AG04449 (cell line): ENCODE results near the gene DLL4.
"Not testable (repeated sequence)": the region's sequence is repeated elsewhere in the genome, so short reads cannot be mapped to it uniquely, and the experiment has no call there.

ENCODE experiments used
- CTCF ChIA-PET: fragments of 350-600 bp; formaldehyde crosslinking; extraction: SDS; loops from one replicate; lab custom pipeline; 2021; ENCODE audit warnings: antibody characterized with exemption; lab: Yijun Ruan, JAX
- POLR2A ChIA-PET: fragments of 400-600, 350-600 bp; formaldehyde crosslinking; extraction: SDS; loops from one replicate; lab custom pipeline; 2020; ENCODE audit warnings: antibody characterized with exemption, inconsistent platforms; lab: Yijun Ruan, JAX
- DNase-seq: peaks from one replicate; pipeline ENCODE4 v3.0.0-alpha.2; 2010; ENCODE audit warnings: low read depth, low spot score
- H3K4me3 ChIP-seq: 2 replicates; pipeline ENCODE4 v1.5.1; 2011; ENCODE audit warnings: low read depth, mild to moderate bottlenecking, control low read depth, low read length
- TF ChIP-seq, protein P1 (sequence below): IDR thresholded peaks from one replicate; pipeline ENCODE4 v1.5.1; 2011; ENCODE audit warnings: mild to moderate bottlenecking, moderate library complexity, low read length, control low read depth, inconsistent platforms; ENCODE audit not compliant: insufficient read depth; ENCODE audit errors: missing control alignments

Gene DLL4

DNA sequence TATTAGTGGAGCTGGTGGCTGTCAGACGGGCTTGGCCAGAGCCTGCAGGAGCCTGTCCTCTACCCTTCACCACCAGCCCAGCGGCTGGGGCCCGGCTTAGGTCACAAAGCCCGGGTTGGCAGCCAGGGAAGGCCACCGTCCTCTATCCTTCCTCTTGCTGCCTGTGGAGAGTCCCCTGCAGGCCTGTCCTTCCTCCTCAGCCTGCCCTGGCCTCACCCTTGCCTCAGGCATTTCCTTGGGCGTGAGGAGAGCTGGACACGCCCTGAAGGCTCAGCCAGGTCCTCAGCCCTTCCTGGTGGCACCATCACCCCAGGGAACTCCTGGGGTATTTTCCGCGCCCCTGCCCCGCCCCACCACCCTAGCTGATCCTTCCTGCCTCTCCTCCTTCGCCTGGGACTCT, 31.8 kb downstream of the DLL4 start:
- ChIA-PET POLR2A (interaction anchor here (0.9 to 1.3 kb wide), 3 partner anchors 12 to 24 kb away, joined by 4 to 5 read pairs (median 4); no protein-coding TSS in a partner anchor), CTCF (interaction anchor here (1.9 to 5.8 kb wide), 2 partner anchors 19 to 61 kb away, joined by 5 to 25 read pairs; no protein-coding TSS in a partner anchor)
- TF ChIP-seq, protein P1, sequence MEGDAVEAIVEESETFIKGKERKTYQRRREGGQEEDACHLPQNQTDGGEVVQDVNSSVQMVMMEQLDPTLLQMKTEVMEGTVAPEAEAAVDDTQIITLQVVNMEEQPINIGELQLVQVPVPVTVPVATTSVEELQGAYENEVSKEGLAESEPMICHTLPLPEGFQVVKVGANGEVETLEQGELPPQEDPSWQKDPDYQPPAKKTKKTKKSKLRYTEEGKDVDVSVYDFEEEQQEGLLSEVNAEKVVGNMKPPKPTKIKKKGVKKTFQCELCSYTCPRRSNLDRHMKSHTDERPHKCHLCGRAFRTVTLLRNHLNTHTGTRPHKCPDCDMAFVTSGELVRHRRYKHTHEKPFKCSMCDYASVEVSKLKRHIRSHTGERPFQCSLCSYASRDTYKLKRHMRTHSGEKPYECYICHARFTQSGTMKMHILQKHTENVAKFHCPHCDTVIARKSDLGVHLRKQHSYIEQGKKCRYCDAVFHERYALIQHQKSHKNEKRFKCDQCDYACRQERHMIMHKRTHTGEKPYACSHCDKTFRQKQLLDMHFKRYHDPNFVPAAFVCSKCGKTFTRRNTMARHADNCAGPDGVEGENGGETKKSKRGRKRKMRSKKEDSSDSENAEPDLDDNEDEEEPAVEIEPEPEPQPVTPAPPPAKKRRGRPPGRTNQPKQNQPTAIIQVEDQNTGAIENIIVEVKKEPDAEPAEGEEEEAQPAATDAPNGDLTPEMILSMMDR = no peak
- H3K4me3 ChIP-seq = no peak overlapping the region
- no peak for DNase-seq

DNA sequence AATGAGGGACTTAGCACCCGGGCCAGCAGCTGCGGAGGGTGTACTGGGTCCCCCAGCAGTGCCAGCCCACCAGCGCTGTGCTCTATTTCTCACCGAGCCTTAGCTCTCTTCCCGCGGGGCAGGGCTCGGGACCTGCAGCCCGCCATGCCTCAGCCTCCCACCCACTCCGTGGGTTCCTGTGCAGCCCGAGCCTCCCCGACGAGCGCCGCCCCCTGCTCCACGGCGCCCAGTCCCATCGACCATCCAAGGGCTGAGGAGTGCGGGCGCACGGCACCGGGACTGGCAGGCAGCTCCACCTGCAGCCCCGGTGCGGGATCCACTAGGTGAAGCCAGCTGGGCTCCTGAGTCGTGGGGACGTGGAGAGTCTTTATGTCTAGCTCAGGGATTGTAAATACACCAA, 32.6 kb downstream of the DLL4 start:
- ChIA-PET POLR2A (interaction anchor here (4.8 kb wide), 1 partner anchor 8 kb away, joined by 54 read pairs; the partner anchor contains the start of gene CHAC1), CTCF (interaction anchor here (1.3 to 5.8 kb wide), 2 partner anchors 11 to 20 kb away, joined by 4 to 25 read pairs; no protein-coding TSS in a partner anchor)
- not testable (repeated sequence) for DNase-seq, H3K4me3 ChIP-seq

DNA sequence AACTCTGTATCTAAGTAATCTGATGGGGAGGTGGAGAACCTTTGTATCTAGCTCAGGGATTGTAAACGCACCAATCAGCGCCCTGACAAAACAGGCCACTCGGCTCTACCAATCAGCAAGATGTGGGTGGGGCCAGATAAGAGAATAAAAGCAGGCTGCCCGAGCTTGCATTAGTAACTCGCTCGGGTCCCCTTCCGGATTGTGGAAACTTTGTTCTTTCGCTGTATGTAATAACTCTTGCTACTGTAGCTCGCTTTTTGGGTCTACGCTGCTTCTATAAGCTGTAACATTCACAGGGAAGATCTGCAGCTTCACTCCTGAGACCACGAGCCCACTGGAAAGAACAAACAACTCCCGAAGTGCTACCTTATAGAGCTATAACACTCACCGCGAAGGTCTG, 33.2 kb downstream of the DLL4 start:
- H3K4me3 ChIP-seq, DNase-seq: not testable (repeated sequence)
- POLR2A ChIA-PET = interaction anchor here (4.8 kb wide), 1 partner anchor 9 kb away, joined by 54 read pairs; the partner anchor contains the start of gene CHAC1
- CTCF ChIA-PET = interaction anchor here (0.9 to 5.8 kb wide), 3 partner anchors 10 to 21 kb away, joined by 3 to 25 read pairs (median 4); no protein-coding TSS in a partner anchor

DNA sequence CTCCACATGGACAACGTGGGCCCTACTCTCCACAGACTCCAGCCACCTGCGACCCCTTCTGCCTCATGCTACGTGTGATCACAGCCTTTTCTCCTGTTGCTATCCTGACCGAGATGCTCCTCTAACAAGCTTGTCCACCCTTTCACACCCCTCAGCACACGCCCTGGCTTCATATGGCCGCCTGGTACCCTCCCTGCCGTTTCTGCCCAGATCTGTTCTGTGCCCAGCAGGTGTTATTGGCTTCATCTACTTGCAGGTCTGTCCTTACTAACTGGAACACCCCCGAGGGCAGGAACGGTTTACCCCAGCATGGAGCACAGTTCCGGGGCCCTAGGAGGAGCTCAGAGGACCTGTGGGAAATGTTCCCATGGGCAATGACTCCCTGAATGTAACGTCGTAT, 34.1 kb downstream of the DLL4 start:
- ChIA-PET CTCF (interaction anchor here (1.0 to 5.8 kb wide), 8 partner anchors 9 to 59 kb away, joined by 3 to 25 read pairs (median 6); no protein-coding TSS in a partner anchor), POLR2A (interaction anchor here (1.1 to 4.8 kb wide), 4 partner anchors 9 to 153 kb away, joined by 3 to 54 read pairs (median 4); partner anchors contain the start of genes CHAC1 and INO80)
- no peak overlapping the region for H3K4me3 ChIP-seq
- no peak for DNase-seq
- TF ChIP-seq, protein P1 = no peak

DNA sequence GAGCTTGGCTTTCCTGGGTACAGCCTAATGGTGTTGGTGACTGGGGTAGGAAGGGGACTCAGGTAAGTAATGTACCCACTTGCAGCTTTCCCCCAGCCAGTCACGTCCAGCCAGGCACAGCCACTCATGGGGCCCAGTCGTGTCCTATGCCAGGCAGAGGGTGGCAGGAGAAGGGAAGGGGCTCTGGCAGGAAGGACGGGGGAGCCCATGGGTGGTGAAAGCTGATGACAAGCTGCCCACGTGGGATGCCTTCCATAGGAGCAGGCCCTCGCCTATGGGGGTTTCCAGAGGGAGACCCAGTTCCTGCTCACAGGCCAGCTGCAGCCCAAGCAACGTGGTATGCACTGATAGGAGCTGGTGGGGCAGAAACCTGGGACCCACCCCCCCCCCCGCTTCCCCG, 34.9 kb downstream of the DLL4 start:
- TF ChIP-seq, protein P1 = no peak
- H3K4me3 ChIP-seq = no peak overlapping the region
- POLR2A ChIA-PET = interaction anchor here (1.1 to 4.8 kb wide), 4 partner anchors 10 to 152 kb away, joined by 3 to 54 read pairs (median 4); partner anchors contain the start of genes CHAC1 and INO80
- CTCF ChIA-PET = interaction anchor here (1.0 to 5.8 kb wide), 8 partner anchors 10 to 60 kb away, joined by 3 to 25 read pairs (median 5); no protein-coding TSS in a partner anchor
- DNase-seq = no peak

DNA sequence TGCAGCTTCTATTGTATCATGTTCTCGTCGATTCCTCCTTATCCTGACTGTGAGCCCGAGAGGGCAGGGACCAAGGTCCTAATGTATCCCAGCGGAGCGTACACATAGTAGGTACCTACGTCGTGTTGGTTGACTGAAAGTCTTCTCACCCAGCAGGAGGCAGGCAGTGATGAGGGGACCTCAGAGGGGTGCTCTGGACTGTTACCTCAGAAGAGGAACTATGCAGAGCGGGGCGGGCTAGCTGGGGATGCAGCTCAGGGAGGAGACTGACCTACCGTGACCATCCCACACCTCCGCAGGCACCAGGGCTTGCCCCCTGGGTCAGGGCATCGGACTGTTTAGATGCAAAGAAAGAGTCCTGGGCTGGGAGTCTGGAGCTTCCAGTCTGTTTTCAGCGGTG, 35.5 kb downstream of the DLL4 start:
- TF ChIP-seq, protein P1 = no peak
- H3K4me3 ChIP-seq = no peak overlapping the region
- POLR2A ChIA-PET = interaction anchor here (1.6 to 4.8 kb wide), 2 partner anchors 11 to 17 kb away, joined by 4 to 54 read pairs; partner anchors contain the start of gene CHAC1
- DNase-seq = no peak
- CTCF ChIA-PET = interaction anchor here (1.0 to 5.8 kb wide), 8 partner anchors 8 to 60 kb away, joined by 3 to 25 read pairs (median 5); no protein-coding TSS in a partner anchor

DNA sequence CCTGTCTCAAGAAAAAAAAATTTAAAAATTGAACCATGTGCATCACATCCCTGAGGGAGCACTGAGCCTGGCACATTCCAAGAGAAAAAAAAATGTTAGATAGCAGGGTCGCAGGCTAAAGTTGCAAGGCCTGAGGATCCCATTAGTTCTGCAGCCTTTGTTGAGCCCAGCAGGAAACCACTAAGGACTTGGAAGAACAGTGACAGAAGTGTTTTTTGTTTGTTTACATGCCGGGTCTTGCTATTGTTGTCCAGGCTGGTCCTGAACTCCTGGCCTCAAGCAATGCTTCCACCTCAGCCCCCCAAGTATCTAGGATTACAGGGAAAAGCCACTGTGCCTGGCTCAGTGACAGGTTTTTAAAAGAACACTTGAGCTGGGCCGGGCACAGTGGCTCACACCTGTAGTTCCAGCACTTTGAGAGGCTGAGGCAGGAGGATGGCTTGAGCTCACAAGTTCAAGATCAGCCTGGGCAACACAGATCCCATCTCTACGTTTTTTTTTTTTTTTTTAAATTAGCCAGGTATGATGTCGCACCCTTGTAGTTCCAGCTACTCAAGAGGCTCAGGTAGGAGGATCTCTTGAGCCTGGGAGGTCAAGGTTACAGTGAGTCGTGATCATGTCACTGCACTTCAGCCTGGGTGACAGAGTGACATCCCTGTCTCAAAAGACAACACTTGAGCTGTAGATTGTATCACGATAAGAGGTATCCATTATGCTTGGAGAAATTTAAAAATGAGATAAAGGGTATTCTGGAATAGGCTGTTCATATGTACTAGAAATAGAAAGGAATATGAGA, 39.3 kb downstream of the DLL4 start:
- H3K4me3 ChIP-seq = no peak overlapping the region
- no peak for DNase-seq
- TF ChIP-seq, protein P1 = no peak
- CTCF ChIA-PET = interaction anchor here (1.1 to 1.6 kb wide), 3 partner anchors 9 to 51 kb away, joined by 3 to 4 read pairs (median 4); no protein-coding TSS in a partner anchor
- POLR2A ChIA-PET = no interaction called here
